IPS-15b (cell line): ENCODE results near the gene MSANTD3.
"Not testable (repeated sequence)": the region's sequence is repeated elsewhere in the genome, so short reads cannot be mapped to it uniquely, and the experiment has no call there.

Experiments used
- H3K27me3 ChIP-seq: one replicate; pipeline ENCODE4 v1.6.1; 2013; ENCODE audit warnings: low read length; ENCODE audit not compliant: control insufficient read depth, insufficient read depth
- H3K36me3 ChIP-seq: one replicate; pipeline ENCODE4 v1.6.1; 2013; ENCODE audit warnings: low read length; ENCODE audit not compliant: control insufficient read depth, insufficient read depth
- H3K4me1 ChIP-seq: one replicate; pipeline ENCODE4 v1.6.1; 2013; ENCODE audit warnings: mild to moderate bottlenecking, low read length; ENCODE audit not compliant: control insufficient read depth, insufficient read depth
- H3K4me3 ChIP-seq: one replicate; pipeline ENCODE4 v1.5.1; 2013; ENCODE audit warnings: low read depth, low read length
- H3K9ac ChIP-seq: one replicate; pipeline ENCODE4 v1.6.1; 2013; ENCODE audit warnings: low read depth, mild to moderate bottlenecking, low read length
- H3K9me3 ChIP-seq: one replicate; pipeline ENCODE4 v1.6.1; 2013; ENCODE audit warnings: mild to moderate bottlenecking, low read length; ENCODE audit not compliant: control insufficient read depth, insufficient read depth

The MSANTD3 gene

DNA sequence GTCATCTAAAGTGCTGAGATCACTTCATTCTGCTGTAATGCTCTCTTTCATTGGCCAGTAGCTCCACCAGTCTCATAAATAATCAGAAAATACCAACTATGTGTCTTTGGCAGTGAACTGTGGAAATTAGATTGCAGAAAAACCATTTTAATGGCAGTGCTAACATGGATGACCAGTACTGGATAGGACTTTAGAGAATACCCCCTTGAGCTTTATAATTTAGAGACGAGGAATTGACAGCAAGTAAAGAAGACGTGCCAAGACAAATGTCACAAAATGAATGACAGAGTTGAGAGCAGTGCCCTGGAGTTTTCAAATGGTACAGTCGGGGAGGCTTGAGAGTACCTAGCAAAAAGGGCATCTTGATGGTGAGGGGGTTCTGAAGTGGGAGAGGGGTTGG is 5.8 kb downstream of the MSANTD3 start:
- no peaks in the 10 kb centered on the region for H3K27me3 ChIP-seq
- no peaks in the 10 kb centered on the region for H3K9me3 ChIP-seq
- H3K4me3 ChIP-seq: no peak overlapping the region
- H3K4me1 ChIP-seq: peaks cover 10% of the 10 kb centered on the region
- no peaks in the 10 kb centered on the region for H3K36me3 ChIP-seq
- no peak overlapping the region for H3K9ac ChIP-seq

GRCh38 chr9:100436571-100436970 is 9.6 kb downstream of the MSANTD3 start:
- Histone ChIP-seq H3K27me3 (no peaks in the 10 kb centered on the region), H3K9me3 (no peaks in the 10 kb centered on the region), H3K4me1 (no peaks in the 10 kb centered on the region), H3K36me3 (no peaks in the 10 kb centered on the region), H3K4me3 (no peak overlapping the region), H3K9ac (no peak overlapping the region)

DNA sequence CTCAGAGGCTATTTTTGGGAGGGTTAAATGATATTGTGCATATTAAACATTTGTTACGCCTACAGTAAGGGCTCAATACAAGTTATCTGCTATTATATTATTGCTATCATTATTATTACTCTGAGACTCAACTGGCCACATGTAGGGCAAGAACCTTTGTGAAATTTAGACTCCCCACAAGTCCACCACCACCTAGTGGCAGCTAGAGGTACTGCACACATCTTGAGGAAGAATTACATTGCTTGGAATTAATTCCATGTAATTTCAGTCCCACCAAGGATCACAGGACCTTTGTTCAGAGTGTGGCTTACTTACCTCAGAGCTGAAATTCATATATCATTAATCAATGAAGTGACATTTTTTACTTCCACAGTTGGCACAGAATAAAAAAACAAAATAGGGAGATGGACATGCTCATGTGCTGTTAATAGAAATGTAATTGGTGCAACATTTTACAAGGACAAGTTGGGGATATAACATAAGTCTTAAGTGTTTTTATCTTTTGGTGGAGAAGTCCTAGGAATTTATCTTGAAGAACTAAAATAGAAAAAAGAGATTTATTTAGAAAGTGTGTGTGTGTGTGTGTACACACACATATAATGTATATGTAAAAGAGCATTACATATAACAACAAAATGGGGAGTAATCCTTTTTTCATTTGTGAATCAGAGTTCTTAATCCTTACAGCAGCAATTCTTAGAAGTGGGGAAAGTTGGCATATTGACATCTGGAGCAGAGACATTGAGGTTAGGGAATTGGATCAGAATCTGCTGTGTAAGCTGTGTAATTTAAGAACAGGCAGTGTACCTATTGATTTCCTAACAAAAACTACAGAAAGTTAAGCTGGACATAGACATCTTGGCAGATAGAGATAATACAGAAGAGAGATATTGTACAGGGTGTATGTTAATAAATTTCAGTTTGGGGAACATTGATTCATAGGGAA is 11.2 kb downstream of the MSANTD3 start:
- H3K4me1 ChIP-seq: no peaks in the 10 kb centered on the region
- no peak overlapping the region for H3K4me3 ChIP-seq
- no peaks in the 10 kb centered on the region for H3K9me3 ChIP-seq
- H3K27me3 ChIP-seq: no peaks in the 10 kb centered on the region
- no peaks in the 10 kb centered on the region for H3K36me3 ChIP-seq
- H3K9ac ChIP-seq: no peak overlapping the region

GRCh38 chr9:100440071-100440470 is 13.1 kb downstream of the MSANTD3 start:
- Histone ChIP-seq H3K27me3 (no peaks in the 10 kb centered on the region), H3K9me3 (no peaks in the 10 kb centered on the region), H3K9ac (no peak overlapping the region), H3K36me3 (no peaks in the 10 kb centered on the region), H3K4me3 (no peak overlapping the region), H3K4me1 (no peaks in the 10 kb centered on the region)

GRCh38 chr9:100440487-100440886 is 13.5 kb downstream of the MSANTD3 start:
- not testable (repeated sequence) for H3K27me3 ChIP-seq, H3K4me1 ChIP-seq, H3K9me3 ChIP-seq, H3K36me3 ChIP-seq, H3K4me3 ChIP-seq, H3K9ac ChIP-seq

DNA sequence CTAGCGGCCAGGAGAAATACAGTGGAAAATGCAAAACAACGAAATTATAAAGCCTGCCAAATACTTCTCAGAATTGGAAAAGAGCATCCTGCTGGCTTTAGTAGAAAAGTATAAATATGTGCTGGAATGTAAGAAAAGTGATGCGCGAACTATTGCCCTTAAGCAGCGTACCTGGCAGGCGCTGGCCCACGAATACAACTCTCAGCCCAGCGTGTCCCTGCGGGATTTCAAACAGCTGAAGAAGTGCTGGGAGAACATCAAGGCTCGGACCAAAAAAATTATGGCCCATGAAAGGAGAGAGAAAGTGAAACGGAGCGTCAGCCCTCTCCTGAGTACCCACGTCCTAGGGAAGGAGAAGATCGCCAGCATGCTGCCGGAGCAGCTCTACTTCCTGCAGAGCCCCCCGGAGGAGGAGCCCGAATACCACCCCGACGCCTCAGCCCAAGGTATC is 15.0 kb downstream of the MSANTD3 start:
- Histone ChIP-seq H3K4me1 (peaks cover 1% of the 10 kb centered on the region), H3K36me3 (no peaks in the 10 kb centered on the region), H3K9me3 (no peaks in the 10 kb centered on the region), H3K4me3 (no peak overlapping the region), H3K27me3 (no peaks in the 10 kb centered on the region), H3K9ac (no peak overlapping the region)

DNA sequence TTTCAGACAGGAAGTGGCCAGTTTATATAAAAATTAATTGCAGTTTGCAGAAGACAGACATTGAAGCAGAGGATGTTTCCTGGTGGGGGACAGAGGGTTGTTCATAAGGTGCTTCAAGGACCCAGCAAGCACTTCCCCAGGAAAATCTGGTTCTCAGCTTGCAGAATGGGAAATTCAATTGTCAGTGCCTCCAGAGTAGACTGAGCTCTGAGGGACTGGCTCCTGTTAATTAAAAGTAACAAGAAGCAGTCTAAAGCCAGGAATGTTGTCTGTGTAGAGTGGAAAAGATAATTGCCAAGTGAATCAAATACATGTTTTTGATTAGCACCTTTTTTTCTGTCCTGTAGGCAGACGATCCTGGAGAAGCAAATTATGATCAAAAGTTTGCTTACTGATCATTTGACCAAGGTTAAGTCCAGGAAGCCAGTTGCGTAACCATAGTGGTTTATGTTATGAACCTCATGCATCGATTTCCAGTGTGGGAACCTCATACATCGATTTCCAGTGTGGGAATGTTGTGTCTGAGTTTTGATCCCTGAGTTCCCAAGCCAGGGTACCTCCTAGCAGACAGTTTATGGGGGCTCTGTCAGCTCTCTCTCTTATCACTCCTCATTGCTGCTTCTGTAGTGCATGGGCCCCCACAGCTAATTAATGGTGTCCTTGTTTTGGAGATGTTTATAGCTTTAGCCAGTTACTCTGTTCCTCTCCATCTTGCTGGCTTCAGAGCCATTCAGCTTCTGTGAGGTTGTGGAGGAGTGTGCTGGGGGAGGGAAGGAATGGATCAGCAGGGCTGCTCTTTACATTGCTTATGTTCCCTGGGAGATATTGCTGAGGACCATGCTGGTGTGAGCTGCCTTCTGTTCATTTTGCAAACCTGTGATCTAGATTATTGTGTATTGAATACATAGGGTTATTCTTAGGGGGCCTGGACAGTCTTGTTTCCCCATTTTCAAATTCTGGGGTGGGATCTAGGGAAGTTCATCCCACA is 17.1 kb downstream of the MSANTD3 start:
- Histone ChIP-seq H3K36me3 (no peaks in the 10 kb centered on the region), H3K4me1 (peaks cover 3% of the 10 kb centered on the region), H3K4me3 (no peak overlapping the region), H3K27me3 (no peaks in the 10 kb centered on the region), H3K9ac (no peak overlapping the region), H3K9me3 (no peaks in the 10 kb centered on the region)

- H3K9me3 ChIP-seq: no peaks in the 10 kb centered on the region
- H3K4me1 ChIP-seq: peaks cover 3% of the 10 kb centered on the region
- no peaks in the 10 kb centered on the region for H3K27me3 ChIP-seq
- no peak overlapping the region for H3K4me3 ChIP-seq
- H3K36me3 ChIP-seq: no peaks in the 10 kb centered on the region
- H3K9ac ChIP-seq: no peak overlapping the region
Observed at GRCh38 chr9:100445161-100445902, 18.4 kb downstream of the MSANTD3 start.

DNA sequence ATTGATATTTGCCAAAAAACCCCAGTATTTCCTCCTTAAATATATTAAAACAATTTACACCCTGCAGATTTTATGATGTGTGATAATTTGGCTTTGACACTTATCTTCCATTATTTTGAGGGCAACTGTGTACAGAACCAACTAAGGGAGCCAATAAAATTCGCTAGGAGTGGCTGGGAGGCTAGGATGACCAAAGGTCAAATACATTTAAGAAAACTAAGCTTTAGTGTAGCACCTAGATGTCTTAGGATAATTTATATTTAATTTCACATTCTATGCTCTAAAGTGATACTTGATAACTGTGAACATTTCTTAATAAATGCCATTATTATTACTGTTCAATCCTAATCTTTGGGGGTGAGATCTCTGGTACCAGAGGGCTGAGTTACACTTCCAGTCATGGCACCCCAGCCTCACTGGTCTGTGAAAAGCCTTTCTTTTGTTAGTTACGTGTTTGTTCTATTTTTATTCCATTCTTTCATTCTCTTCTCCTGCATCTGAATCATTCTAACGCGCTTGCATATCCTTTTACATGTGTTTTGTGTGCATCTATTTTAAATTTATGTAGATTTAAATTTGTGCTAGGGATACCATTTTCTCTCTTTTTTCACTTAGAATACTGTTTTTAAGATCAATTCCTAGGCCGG is 19.1 kb downstream of the MSANTD3 start:
- Histone ChIP-seq H3K4me1 (peaks cover 3% of the 10 kb centered on the region), H3K9ac (no peak overlapping the region), H3K36me3 (no peaks in the 10 kb centered on the region), H3K27me3 (no peaks in the 10 kb centered on the region), H3K9me3 (no peaks in the 10 kb centered on the region), H3K4me3 (no peak overlapping the region)

DNA sequence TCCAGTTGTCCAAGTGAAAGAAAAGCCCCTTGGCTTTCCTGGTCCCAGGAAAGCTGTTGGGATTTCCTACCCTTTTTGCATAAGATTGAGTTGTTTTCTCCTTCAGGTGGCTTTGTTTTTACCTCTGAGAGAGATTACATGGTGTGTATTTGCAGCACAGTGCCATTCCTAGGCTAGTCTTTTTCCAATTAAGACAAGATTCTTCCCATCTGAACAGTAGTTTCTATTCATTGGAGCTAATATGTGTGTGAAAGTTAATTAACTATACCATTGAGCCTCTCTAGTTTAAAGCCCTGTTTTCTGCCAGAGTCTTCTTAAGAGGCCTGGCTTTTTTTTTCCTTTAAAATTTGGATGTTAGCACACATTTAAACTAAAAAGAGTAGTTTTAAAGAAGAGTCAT is 20.1 kb downstream of the MSANTD3 start:
- Histone ChIP-seq H3K9ac (peak overlapping the region; percentile 13), H3K4me1 (peaks cover 3% of the 10 kb centered on the region), H3K9me3 (no peaks in the 10 kb centered on the region), H3K27me3 (no peaks in the 10 kb centered on the region), H3K36me3 (no peaks in the 10 kb centered on the region), H3K4me3 (no peak overlapping the region)

GRCh38 chr9:100448266-100448665 is 21.3 kb downstream of the MSANTD3 start:
- Histone ChIP-seq H3K4me1 (peaks cover 3% of the 10 kb centered on the region), H3K9ac (no peak overlapping the region), H3K36me3 (no peaks in the 10 kb centered on the region), H3K27me3 (no peaks in the 10 kb centered on the region), H3K4me3 (no peak overlapping the region), H3K9me3 (no peaks in the 10 kb centered on the region)
